Keratinocyte (primary cell): ENCODE data around the gene SDE2.
"Not testable (repeated sequence)": the region's sequence is repeated elsewhere in the genome, so short reads cannot be mapped to it uniquely, and the experiment has no call there.

Experiments
- CTCF ChIP-seq, 3 experiments: IDR thresholded peaks in 1 of 3; conservative IDR thresholded peaks in 1 of 3; optimal IDR thresholded peaks in 1 of 3; 2 replicates in 2 of 3; 3 replicates in 1 of 3; pipeline versions ENCODE3 to v1.5.1; 2011; ENCODE audit warnings: low read length in 3 of 3, mild to moderate bottlenecking in 3 of 3, moderate library complexity in 2 of 3, control low read depth in 1 of 3, inconsistent platforms in 1 of 3; ENCODE audit not compliant: insufficient read depth in 2 of 3; ENCODE audit errors: extremely low read depth in 1 of 3
- EZH2 ChIP-seq: IDR thresholded peaks from one replicate; pipeline ENCODE4 v1.6.1; 2012; ENCODE audit warnings: inconsistent platforms, mild to moderate bottlenecking, low read length, moderate library complexity

GRCh38 chr1:226007126-226007892, 8.2 kb upstream of the SDE2 start:
- not testable (repeated sequence) for TF ChIP-seq CTCF (optimal IDR thresholded peaks at IDR 0.05 in 1 of 3, IDR thresholded peaks at IDR 0.05 in 1 of 3, conservative IDR thresholded peaks at IDR 0.05 in 1 of 3; ENCODE audit: extremely low read depth in 1 of 3, insufficient read depth in 2 of 3, low read length in 3 of 3); EZH2
